Prostate gland (tissue), 2 donors: ENCODE measurements around the gene BATF3.

ENCODE experiments used
- POLR2A ChIP-seq: fragments of 450-650 bp; IDR thresholded peaks from one replicate; pipeline ENCODE4 v1.6.1; 2016; ENCODE audit warnings: antibody characterized with exemption, mild to moderate bottlenecking
- POLR2AphosphoS5 ChIP-seq: sonication (generic); formaldehyde crosslinking; IDR thresholded peaks from one replicate; pipeline ENCODE4 v1.6.1; 2017; ENCODE audit warnings: antibody characterized with exemption
- TF ChIP-seq, protein P1 (sequence below), 4 experiments: fragments of 200-600 bp in 2 of 4; fragments of 450-650 bp in 2 of 4; sonication (generic) in 2 of 4; IDR thresholded peaks; 1 replicate in 3 of 4; 2 replicates in 1 of 4; pipeline ENCODE4 v1.5.1; 2016 to 2019; ENCODE audit warnings: antibody characterized with exemption in 4 of 4, mild to moderate bottlenecking in 2 of 4, moderate library complexity in 2 of 4

DNA sequence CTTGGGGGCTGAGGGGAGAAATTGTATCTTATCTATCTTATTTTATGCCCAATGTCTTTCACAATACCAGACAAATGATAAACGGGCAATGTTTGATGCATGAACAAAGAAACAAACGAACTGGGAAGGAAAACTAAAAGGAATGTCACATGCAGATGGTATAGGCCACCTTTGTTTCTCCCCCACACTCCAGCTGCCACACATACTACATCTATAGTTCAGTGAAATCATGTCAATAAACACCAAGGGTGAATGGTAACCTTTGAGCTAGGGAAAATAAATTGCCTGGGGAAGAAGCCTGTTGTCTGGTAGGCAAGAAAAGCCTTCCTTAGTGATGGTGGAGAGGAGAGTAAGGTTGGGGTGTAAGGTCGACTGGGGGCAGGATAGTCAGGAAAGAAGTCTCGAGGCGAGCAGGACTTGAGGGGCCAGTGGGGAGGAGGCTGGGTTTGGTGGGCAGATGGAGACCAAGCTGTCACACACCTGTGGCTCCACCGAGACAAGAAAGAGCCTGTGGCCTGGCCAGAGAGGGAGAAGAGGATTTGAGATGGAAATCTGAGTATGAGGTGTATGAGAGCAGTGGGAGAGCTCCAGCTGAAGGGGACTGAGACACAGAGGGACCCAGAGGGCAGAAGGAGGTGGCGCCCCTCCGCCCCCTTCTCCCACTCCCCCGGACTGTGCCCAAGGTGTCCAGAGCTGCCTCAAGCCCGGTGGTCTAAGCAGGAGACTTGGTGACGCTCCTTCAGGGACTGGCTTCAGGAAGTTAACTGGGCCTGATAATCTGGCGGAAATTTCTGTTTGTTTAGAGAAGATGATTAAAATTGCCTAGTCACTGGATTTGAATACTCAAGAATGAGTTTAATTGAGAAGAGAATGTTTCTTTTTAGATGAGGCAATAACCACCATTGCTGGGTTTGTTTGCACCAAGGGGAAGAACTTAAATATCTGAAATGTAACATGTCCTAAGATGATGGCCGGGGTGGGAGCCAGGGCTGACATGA lies 53.8 kb downstream of the BATF3 start:
- no peak for TF ChIP-seq POLR2A
- no peak for TF ChIP-seq POLR2AphosphoS5
- TF ChIP-seq, protein P1, sequence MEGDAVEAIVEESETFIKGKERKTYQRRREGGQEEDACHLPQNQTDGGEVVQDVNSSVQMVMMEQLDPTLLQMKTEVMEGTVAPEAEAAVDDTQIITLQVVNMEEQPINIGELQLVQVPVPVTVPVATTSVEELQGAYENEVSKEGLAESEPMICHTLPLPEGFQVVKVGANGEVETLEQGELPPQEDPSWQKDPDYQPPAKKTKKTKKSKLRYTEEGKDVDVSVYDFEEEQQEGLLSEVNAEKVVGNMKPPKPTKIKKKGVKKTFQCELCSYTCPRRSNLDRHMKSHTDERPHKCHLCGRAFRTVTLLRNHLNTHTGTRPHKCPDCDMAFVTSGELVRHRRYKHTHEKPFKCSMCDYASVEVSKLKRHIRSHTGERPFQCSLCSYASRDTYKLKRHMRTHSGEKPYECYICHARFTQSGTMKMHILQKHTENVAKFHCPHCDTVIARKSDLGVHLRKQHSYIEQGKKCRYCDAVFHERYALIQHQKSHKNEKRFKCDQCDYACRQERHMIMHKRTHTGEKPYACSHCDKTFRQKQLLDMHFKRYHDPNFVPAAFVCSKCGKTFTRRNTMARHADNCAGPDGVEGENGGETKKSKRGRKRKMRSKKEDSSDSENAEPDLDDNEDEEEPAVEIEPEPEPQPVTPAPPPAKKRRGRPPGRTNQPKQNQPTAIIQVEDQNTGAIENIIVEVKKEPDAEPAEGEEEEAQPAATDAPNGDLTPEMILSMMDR (IDR thresholded peaks at IDR 0.05) = no peak
